Measurements from ENCODE around the gene PDPN.

PDPN gene

DNA sequence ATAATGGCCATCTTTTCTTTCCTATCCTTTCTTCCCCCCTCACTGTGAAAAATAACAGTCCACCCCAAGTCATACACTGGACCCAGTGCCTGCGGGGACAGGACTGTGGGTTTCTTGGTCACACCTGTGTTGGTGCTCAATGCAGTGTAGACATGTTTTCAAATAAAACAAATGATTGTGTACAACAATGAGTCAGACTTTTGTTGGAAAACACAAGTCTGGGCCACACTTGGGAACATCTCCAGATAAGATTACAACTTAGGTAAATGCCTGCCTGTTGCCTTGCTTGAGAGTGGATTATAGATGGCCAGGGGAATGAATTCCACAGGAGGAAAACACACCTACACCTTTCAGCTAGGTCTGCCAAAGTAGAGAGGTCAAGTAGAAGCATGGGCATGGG, 34.1 kb downstream of the PDPN start:
- DNase-seq (ENCODE audit: low spot score): no peak

DNA sequence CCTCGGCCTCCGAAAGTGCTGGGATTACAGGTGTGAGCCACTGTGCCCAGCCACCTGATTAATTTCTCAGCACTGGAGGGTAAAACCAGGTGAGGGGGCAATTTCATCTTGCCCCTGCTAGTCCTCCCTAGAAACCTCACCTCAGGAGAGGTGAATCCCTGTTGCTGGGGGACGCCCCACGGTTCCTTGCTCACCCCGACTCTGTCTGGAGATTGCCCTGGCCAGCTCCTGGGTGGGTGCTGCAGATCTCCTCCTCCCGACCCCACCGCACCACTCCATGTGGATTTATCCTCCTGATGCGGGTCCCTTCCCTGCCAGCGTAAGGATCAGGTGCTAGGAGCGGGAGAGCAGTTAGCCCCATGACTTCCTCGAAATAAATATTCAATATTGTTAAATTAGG, 34.9 kb downstream of the PDPN start:
- DNase-seq (ENCODE audit: low spot score): no peak

DNA sequence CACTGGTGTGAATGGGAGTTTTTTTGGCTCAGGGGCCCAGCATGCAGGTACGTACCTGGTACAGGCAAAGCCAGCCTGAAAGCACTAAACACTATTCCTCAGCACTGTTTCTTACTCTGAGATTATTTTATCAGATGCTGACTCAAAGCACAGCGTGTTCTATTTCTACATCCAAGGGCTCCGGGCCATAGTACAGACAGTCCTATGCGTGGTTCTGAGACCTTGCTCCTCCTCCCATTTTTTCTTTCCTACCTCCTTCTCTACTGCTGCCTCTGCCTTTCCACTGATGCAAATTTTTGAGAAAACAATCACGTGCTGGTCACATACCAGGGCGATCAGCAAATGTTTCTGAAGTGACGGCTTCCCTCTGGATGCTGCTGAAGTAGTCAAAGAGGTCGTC, 36.3 kb downstream of the PDPN start:
- DNase-seq (ENCODE audit: low spot score): no peak

DNA sequence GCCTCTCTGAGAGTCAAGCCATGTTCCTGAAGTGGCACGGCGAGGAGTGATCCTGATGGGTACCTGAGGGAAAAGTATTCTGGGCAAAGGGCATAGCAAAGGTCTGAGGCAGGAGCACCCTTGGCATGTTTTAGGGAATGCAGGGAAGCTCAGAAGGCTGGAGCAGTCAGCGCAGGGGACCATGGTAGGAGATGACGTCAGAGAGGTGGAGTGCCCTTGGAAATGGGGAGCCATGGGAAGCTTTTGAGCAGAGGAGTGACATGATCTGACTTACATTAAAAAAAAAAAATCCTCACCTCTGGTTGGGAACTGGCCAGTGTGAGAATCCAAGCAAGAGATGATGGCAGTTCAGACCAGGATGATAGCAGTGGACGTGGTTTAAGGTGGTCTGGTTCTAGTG, 37.2 kb downstream of the PDPN start:
- DNase-seq (ENCODE audit: low spot score): no peak

DNA sequence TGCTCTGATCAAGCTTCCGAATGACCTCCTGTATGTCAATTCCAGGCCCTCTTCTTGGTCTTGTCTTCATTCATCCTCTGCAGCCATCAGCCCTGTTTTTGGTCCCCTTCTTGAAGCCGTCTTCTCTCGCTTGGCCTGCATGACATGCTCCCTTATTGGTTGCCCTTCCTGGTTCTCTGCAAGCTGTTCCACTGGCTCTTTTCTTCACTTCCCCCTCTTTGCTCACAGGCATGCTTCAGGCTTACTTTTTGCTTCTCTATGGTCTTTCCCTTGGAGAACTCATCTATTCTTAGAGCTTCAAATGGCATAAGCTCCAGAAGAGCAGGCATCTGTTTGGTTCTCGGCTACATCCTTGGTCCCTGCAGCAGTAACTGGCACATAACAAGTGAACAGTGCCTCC, 38.8 kb downstream of the PDPN start:
- no peak for DNase-seq (ENCODE audit: low spot score)

DNA sequence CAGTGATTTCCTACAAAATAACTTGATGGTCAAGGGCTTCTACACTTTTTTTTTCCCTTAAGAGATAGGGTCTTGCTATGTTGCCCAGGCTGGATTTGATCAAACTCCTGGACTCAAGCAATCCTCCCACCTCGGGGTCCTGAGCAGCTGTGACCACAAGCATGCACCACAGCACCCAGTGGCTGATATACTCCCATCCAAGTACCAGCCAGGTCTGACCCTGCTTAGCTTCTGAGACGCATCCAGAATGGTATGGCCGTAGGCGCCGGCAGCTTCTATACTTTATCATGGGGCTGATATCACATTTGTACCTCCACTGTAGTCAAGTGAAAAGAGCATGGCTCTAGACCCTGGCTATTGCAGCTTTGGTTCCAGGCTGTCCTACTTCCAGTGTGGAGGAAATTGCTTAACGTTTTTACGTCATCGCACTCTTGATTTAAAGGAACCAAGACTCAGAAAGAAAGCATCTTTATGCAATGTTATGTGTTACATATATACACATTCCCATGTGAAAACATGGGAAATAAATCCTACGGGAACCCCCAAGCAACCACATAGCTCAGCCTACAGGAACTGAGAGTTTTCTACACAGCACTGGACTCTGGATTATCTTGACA, 39.5 kb downstream of the PDPN start:
- no peak for DNase-seq (ENCODE audit: low spot score)

DNA sequence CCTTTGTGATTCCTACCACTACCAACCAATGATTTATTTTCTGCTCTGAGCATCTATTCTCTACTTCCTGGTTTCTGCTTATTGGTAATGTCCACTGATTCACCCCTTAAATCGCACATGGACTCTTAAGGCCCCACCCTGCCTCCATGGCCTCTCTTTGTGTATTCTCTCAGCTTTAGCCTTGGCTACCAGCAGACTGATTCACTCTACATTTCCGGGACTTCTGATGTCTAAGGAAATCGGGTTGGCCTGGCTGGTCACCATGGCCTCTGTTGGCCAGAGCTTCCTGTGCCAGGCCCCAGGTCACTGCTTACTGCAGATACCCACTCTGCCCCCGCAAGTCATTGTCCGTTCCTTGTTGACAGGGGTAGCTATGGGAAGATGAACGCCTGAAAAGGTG, 40.9 kb downstream of the PDPN start:
- no peak for DNase-seq (ENCODE audit: low spot score)

DNA sequence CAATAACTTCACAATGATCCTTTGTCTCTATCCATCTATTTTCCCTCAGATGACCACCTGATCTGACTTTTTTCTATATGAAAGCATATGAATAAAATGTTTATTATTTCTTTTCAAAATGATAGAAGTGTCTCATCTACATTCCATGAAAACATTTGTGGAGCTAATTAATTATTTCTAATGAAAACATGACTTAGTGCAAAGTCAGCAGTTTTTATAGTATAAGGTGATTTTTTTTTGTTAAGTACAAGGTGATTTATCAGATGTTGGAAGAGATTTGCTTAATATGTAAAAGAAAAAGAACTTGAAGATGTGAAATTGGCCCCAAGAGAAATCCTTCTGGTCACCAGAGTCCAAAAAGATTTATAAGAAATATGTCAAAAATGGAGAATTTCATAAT, 43.5 kb downstream of the PDPN start:
- DNase-seq (ENCODE audit: low spot score): no peak

DNA sequence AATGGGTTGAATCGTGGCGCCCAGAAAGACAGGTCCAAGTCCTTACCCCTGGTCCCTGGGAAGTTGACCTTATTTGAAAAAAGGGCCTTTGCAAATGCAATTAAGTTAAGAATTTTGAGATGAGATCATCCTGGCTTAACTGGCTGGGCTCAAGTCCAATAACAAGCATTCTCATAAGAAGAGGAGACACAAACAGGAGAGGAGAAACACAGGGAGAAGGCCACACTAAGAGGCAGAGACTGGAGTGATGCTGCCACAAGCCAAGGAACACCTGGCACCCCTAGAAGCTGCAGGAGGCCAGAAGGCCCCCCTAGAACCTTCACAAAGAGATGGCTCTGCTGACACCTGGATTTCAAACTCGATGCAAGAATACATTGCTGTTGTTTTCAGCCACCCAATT, 44.6 kb downstream of the PDPN start:
- no peak for DNase-seq (ENCODE audit: low spot score)

DNA sequence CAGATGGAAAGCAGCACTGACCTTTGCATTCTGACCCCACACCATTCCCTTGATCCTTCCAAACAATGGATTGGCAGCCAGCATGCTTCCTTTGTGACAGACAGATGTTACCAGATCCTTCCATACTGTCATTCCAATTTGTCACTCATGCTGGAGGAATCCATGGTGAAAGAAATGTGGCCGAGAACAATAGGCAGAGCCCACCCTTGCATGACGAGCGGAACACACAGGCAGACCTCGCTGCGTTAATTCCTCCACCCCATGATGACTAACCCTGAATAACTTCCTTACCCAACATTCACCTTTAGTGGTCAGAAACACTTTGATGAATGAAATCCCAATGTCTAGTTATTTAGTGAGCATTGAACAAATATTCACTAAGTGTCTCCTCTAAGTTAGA, 45.1 kb downstream of the PDPN start:
- DNase-seq (ENCODE audit: low spot score): no peak

DNA sequence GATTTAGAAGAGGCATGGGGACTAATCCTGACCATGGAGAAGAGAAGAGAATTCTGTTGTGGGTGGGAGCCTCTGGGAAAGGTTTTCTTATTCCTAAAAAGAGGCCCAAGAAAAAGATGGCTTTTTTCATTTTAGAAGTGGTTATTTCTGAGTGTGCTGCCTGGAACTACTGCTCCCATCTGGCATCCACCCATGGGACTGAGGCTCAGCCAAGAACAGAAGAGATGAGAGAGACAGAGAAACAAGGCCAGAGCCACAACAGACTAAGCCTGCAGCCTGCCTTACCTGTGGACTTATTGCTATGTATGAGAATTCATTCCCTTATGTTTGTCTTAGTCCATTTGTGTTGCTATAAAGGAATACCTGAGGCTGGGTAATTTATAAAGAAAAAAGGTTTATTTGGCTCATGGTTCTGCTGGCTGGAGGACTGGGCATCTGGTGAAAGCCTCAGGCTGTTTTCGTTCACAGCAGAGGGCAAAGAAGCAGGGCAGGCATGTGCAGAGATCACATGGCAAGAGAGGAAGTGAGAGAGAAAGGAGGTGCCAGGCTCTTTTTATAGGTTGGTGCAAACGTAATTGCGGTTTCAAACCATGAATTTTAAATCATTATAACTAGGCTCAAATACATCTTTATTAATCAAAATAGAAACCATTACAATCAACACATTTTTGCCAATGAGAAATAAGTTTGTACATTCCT, 58.8 kb downstream of the PDPN start:
- no peak for DNase-seq (ENCODE audit: low spot score)

DNA sequence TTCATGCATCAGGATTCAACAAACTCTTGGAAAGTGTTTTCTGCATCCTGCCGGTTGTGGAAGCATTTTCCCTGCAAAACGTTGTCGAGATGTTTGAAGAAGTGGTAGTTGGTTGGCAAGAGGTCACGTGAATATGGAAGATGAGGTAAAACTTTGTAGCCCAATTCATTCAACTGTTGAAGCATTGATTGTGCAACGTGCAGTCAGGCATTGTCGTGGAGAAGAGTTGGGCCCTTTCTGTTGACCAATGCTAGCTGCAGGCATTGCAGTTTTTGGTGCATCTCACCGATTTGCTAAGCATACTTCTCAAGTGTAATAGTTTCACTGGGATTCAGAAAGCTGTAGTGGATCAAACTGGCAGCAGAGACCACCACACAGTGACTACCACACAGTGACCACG, 59.4 kb downstream of the PDPN start:
- no peak for DNase-seq (ENCODE audit: low spot score)

DNA sequence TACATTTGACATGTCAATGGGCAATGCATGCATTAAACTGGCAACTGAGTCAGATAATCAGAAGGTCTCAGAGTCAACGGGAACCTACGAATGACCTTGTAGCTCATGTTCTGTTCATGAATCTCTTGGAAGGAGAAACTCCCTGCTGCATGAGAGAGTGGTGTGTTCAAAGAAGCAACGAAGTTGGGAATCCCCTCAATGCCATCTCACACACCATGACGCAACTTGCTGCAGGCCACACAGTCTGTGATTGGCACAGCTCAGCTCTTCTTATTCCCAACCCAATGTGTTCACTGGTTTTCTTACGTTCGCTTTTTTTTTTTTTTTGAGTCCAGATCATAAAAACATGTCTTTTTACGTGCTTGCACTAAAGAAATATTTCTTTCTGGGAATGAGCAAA, 62.9 kb downstream of the PDPN start:
- DNase-seq (ENCODE audit: low spot score): no peak

DNA sequence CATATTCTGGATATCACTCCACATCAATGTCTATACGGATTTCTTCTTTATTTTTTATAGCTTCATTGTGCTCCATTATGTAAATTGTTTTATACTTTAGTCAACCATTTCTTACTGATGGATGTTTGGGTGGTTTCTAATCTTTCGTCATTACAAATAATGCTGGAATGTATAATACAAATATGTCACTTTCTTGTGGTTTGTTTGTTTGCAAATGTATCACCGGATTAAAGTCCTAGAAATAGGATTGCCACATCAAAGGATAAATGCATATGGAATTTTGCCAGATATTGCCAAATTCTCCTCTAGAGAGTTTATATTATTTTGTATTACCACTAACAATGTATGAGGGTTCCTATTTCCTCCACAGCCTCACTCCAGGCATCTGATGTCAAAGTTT, 67.6 kb downstream of the PDPN start:
- DNase-seq (ENCODE audit: low spot score): no peak

DNA sequence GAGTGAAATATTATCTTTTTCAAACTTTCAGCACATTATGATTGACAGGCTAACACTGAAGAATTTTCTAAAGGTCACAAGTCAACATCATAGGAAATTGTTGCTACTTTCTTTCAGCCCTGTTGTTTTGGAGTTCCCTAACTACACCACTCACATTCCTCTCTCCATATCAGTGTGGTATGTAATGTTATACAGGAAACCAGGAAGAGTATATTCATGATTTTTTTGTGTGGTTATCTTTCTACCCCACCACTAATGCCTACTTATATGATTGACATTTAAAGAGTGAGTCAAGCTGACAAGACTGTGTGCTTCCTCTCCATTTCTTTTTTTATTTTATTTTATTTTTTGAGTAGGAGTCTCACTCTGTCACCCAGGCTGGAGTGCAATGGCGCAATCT, 68.6 kb downstream of the PDPN start:
- no peak for DNase-seq (ENCODE audit: low spot score)

DNA sequence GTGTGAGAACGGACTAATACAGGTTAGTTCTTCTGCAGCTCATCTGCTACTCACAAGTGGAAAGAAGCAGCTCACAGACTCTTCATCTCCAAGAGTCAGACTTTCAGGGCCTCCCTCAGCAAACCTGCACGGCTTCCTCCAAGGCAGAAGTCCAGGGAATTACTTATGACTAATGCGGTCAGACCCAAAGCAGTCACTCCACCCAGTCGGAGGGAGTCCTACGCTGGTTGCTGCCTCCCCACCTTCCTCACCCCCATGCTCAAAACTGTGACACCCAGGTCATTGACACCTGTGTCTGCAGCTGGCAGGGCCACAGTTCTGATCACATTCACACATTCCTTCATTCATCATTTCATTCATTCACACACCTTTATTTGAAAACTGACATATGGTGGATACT, 77.9 kb downstream of the PDPN start:
- DNase-seq (ENCODE audit: low spot score): no peak

DNA sequence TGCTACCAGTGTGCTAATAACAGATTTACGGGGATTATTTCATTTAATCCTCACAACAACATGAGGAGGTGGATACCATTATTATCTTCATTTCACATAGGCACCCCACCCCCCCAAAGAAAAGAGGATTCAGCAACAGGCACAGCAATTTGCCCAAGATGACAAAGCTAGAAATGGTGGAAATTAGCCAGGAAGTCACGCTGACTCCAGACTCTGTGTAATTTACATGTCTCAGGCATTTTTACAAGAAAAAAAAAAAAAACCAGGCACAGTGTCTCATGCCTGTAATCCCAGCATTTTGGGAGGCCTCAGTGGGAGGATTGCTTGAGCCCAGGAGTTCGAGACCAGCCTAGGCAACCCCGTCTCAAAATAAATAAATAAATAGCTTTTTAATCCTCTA, 78.9 kb downstream of the PDPN start:
- DNase-seq (ENCODE audit: low spot score): no peak

DNA sequence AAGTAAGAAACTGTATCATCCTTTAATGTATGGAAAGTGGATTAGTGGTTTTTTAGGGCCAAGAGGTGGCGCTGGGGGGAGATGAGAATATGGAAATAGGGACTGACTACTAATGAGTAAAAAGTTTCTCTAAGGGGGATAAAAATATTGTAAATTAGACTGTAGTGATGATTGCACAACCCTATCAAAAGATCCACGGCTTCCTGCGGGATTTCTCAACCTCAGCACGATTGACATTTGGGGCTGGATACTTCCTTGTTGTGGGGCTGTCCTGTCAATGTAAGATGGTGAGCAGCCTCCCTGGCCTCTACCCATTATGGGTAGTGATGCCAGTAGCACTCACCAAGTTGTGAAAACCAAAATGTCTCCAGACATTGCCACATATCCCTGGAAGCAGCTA, 80.3 kb downstream of the PDPN start:
- no peak for DNase-seq (ENCODE audit: low spot score)

DNA sequence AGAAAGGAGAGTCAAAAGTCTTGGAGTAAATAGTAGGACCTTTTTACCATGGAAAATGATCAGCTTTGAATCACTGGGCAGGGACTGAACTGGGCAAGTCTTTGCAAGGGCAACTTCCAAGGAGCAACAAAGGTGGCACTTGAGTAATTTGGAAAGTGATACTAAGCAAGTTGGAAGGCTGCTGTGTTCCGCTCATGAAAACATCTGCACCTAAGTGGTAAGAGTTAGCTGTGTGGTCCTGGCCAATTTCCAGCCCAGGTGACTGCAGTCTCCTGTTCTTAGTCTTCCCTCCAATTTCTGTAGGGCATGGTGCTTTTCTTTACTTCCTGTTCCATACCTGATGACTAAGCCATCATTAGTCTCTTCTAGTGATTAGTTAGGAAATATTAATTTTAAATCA, 80.8 kb downstream of the PDPN start:
- no peak for DNase-seq (ENCODE audit: low spot score)

DNA sequence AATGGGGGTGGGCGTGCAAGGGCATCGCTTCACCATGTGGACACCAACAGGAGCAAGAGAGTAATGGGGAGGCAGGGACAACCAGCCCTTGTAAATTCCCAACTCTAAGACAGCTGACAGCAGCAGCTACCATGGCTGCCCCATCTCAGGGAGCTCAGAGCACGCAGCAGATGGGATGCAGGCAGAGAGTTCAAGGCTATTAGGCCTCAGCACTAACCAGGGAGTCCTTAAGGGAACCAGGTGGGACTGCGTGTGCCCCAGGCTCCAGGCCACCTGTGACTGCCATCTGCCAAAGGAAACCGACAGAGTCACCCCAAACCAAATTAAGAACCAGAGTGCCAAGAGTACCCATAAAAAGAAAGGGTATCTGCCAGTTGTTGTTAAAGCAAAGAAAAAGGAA, 82.7 kb downstream of the PDPN start:
- no peak for DNase-seq (ENCODE audit: low spot score)
